Epithelial cell of prostate (primary cell): Measurements from ENCODE around the gene LURAP1L.
A peak's percentile ranks its signal among the peaks of the same experiment; 100 is the strongest.

Source experiments
- DNase-seq: peaks from one replicate; pipeline ENCODE4 v3.0.0-alpha.2; 2011; ENCODE audit warnings: low read depth, low spot score
- H3K27ac ChIP-seq: fragments of 450-650 bp; 2 replicates; pipeline ENCODE4 v1.5.1; 2017; ENCODE audit warnings: mild to moderate bottlenecking

LURAP1L gene

DNA sequence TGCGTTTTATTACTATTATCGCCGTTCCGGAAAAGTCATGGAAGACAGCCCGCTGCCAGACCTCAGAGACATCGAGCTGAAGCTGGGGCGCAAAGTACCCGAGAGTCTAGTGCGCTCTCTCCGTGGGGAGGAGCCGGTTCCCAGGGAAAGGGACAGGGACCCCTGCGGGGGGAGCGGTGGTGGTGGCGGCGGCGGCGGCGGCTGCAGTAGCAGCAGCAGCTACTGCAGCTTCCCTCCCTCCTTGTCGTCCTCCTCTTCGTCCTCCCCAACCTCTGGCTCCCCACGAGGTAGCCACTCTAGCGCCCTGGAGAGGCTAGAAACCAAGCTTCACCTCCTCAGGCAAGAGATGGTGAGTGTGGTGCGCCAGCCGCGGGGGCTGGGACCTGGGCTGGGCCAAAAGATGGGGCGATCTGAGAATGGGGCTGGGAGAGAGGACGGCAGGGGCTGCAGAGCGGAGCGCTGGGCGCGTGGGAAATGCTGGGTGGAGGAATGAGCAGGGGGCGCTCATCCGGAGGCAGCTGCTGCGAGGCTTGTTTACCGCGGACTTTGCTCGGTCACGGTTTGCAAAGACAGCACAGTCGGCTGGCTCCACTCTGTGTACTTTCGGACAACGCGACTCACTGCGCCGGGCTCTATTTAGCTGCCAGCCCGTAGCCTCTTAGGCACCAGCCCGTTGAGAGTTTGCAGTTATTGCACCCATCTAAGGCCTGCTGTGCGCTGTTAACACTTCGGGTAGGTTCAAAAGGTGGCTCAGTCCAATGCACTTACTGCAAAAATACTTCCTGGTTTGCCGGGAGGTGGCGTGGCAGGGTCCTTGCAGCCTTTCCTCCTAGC lies 1.1 kb downstream of the LURAP1L start:
- peak overlapping the region; percentile 97 for H3K27ac ChIP-seq
- DNase-seq: peak; percentile 70

DNA sequence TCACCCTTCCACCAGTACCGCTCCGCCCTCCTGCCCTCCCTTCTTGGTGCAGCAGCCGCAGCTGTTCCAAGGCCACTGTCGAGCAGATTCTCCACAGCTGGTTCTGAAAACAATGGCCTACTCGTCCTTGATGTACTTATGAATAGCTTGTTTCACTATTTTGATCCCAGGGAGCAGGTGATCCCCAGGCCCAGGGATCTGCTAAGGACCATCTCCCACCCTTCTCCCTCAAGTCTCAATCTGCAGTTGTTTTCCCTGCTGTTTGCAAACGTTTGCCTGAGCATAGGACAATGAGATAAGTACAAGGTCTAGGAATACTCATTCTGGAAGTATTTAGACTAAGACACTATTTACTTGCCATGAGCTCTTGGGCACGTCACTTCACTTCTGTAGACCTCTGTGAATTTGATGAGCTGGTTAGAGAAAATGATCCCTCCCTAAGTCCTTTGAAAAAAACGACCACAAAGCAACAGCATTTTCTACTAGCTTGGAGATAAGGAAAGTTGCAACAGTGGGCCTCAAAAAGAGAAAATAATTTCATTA lies 1.8 kb downstream of the LURAP1L start:
- DNase-seq: no peak
- H3K27ac ChIP-seq: peak overlapping the region; percentile 97

- H3K27ac ChIP-seq: peak overlapping the region; percentile 97
- DNase-seq: no peak
These were observed 2.6 kb downstream of the LURAP1L start for GRCh38 chr9:12777121-12778022.

DNA sequence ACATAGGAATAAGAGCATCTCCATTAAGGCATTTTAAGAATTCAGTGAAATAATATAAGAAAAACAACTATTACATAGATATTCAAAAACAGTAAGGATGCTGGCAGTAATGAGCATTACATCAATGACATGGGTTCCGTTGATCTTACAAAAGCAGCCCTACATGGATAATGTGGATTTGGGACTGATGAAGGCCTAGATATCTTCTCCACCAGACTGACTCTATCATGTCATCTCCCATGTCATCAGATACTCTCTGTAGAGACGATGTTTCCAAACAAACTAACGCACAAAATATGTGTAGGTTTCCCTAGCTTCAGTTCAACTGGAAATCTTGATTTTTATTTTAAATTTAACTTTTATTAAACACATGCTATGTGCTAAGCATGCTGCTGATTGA lies 3.6 kb downstream of the LURAP1L start:
- DNase-seq: no peak
- H3K27ac ChIP-seq: peak overlapping the region; percentile 97

GRCh38 chr9:12781226-12781733 lies 6.5 kb downstream of the LURAP1L start:
- DNase-seq: no peak
- H3K27ac ChIP-seq: peak overlapping the region; percentile 97

DNA sequence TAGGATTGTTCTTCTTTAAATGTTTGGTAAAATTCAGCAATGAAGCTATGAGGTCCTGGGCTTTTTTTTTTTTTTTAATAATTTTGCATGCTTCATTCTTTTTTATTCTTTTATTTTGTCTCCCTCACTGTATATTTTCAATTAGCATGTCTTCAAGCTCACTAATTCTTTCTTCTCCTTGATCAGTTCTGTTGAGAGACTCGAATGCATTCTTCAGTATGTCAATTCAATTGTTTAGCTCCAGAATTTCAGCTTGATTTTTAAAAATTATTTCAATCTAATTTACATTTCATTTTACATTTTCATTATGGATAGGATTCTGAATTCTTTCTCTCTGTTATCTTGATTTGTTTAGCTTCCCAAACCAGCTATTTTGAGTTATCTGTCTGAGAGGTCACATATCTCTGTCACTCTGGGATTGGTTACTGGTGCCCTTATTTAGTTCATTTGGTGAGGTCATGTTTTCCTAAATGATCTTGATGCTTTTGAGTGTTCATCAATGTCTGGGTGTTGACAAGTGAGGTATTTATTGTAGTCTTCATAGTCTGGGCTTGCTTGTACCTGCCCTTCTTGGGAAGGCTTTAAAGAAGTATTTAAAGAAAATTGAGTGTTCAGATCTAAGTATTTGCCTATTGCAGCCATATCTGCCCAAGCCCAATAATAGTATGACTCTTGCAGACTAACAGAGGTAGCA lies 9.1 kb downstream of the LURAP1L start:
- H3K27ac ChIP-seq: peak overlapping the region; percentile 97
- no peak for DNase-seq

DNA sequence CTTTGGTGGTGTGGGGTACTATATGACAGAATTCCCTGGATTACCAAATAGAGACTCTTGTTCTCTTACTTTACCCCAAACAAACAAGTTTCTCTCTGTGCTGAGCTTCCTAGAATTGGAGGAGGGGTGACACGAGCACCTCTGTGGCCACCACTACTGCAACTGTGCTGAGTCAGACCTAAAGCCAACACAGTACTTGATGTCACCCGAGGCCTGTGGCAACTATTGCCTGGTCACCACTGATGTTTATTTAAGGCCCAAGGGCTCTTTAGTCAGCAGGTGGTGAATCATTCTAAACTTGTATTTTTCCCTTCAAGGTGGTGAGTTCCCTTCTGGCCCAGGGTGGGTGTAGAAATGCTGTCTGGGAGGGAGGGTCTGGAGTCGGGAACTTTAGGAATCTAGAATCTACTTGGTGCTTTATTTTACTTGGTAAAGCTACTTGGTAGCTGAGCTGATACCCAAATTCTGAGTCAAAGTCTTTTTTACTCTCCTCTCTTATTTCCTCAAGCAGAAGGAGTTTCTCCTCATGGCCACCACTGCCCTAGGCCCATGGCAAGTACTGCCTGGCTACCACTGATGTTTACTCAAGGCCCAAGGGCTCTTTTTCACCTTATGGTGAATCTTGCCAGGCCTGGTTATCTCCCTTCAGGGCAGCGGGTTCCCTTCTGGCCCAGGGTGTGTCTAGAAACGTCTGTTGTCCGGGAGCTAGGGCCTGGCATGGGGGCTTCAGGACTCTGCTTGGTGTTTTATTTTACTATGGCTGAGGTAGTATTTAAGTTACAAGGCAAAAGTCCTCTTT lies 9.8 kb downstream of the LURAP1L start:
- H3K27ac ChIP-seq: peak overlapping the region; percentile 97
- peak; percentile 98 for DNase-seq

- peak; percentile 87 for DNase-seq
- peak overlapping the region; percentile 97 for H3K27ac ChIP-seq
These were observed 10.5 kb downstream of the LURAP1L start for GRCh38 chr9:12785260-12785770.

DNA sequence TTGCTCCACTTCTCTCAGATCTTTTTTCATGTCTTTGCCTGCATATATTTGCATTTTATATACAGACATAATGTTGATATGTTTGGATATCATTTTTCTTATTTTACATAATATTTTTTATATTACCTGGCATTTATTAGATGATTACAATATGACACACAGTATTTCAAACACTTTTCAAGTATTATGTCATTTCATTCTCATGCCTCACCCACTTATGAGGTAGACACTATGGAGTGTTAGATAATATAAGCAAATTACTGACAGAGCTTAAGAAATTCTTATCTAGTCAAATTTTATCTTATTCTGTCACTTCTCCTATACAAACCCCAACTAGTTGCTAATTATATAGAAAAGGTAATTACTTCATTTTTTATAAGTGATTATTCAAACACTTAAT lies 11.1 kb downstream of the LURAP1L start:
- no peak for DNase-seq
- peak overlapping the region; percentile 97 for H3K27ac ChIP-seq

GRCh38 chr9:12790001-12790400 lies 15.2 kb downstream of the LURAP1L start:
- no peak for DNase-seq
- no peak overlapping the region for H3K27ac ChIP-seq

DNA sequence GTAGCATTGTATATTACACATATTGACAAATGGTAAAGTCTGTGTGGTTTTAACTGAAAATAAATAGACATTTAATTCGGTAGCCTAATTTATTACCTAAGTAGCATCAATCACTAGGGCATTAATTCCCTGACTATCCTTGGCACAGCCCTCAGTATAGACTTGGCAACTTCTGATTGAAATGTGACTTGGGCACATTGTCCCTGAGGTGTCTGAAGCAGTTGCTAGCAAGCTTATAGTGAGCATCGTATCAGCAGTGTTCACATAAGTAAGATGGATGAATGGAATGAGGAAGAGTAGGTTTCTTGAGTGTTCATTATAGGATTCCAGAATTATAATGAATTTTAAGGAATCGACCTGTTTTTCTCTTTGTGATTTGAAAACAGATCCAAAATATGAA lies 16.1 kb downstream of the LURAP1L start:
- no peak for DNase-seq
- no peak overlapping the region for H3K27ac ChIP-seq

DNA sequence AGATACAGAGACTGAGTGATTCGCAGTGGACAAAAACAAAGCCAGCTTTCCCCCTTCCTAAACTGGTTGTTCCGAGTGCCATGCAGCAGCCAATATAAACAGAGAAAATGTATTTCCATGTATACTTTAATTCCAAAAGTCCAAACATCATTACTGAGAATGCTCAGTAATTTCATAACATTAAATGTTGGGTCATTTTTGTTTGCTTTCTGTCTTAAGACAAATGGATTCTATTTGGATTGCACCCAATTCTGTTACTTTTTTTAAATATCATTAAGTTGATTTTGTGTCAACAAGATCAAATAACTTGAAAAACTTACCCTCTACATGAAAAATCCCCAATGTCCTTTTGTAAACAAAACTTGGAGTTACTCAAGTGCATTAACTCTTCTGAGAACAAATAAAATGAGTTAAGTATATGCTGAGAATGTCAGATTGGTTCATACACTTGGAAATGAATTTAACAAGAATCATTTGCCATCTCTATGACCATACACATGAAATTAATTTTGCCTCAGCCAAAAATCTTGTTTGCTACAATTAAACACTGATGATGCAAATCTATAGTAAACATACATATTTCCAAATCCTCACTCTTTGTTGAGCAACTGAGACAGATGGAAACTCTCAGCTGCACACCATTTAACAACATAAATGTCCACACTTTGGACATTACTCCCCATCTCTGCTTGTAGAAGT lies 19.4 kb downstream of the LURAP1L start:
- DNase-seq: no peak
- peak overlapping the region; percentile 84 for H3K27ac ChIP-seq

GRCh38 chr9:12796601-12797000 lies 21.8 kb downstream of the LURAP1L start:
- DNase-seq: no peak
- peak overlapping the region; percentile 84 for H3K27ac ChIP-seq

DNA sequence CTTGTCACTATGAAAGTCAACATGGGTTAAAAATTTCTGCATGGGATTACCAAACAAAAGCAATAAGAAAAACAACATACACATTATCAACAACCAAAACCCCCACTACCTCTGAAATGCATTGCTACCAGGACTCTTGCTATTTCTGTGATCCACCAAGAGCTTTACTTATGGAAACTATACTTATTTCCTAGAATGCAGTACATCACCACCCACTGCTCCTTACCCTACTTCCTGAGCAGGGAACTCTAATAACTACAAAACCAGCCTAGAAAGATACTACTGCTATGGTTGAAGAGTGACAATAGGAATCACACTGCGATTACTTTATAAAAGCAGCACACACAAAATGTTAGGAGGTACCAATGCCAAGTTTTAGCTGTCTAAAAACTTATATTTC lies 22.2 kb downstream of the LURAP1L start:
- DNase-seq: no peak
- H3K27ac ChIP-seq: peak overlapping the region; percentile 84

DNA sequence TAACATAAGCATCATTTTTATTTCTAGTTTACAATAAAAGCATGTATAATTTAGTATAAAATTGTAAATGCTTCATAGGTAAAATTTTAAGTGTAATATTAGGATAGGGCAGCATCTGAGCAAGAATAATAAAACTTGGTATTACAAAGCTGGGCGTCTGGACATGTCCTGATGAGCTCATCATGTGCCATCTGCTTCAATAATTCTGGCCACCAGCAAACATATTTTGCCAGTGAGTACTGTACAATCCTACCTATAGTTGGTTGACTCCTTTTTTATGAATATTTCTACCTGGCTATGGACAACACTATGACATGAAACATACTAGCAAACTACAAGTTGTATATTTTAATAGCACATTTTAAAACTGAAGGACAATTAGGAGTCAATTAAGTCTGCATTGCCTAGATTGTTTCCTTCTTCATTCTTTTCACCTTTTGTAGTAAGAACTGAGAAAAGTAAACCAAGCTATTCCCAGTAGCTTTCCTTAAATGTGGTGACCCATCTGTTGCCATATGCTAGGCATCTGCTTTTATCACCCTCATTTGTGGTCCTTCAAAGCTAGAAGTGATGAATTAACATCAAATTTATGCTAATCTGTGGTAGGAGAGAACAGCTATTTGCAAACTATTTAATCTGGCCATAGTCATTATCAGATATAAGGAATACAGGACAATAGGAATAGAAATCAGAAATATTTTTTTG lies 23.4 kb downstream of the LURAP1L start:
- H3K27ac ChIP-seq: peak overlapping the region; percentile 84
- no peak for DNase-seq

- no peak for DNase-seq
- H3K27ac ChIP-seq: peak overlapping the region; percentile 26
These were observed 26.4 kb downstream of the LURAP1L start for GRCh38 chr9:12801187-12801586.

DNA sequence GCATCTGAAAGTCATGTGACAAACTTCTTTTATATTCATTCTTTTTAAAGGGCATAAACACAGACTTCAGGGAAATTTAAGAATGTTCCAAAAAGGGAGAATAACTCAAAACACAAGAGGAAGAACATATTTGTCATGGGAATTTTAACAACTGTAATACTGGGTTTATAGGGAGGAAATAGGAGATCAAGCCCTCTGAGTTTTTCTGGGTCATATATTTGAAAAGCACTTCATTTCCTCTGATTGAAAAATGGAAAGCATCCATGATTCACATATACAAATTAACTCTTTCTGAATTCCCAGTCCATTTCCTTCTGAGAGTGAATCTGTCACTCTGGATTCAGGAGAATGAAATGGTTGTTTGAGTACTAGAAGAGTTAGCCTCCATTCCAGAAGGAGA lies 26.8 kb downstream of the LURAP1L start:
- DNase-seq: no peak
- H3K27ac ChIP-seq: peak overlapping the region; percentile 26

GRCh38 chr9:12802093-12802492 lies 27.3 kb downstream of the LURAP1L start:
- H3K27ac ChIP-seq: peak overlapping the region; percentile 26
- DNase-seq: no peak
